Dedifferentiated amniotic fluid mesenchymal stem cell (primary cell): ENCODE measurements around the gene VSTM2B.
"Not testable (repeated sequence)": the region's sequence is repeated elsewhere in the genome, so short reads cannot be mapped to it uniquely, and the experiment has no call there.

Experiments used
- DNase-seq: peaks from one replicate; pipeline ENCODE4 v3.0.0-alpha.2; 2016; ENCODE audit errors: extremely low spot score

Gene VSTM2B

GRCh38 chr19:29525901-29526729 lies at the start of gene VSTM2B:
Gene VSTM2B (plus strand): TSS chr19:29525994. CDS start chr19:29526584, 590 bp downstream.
- DNase-seq = no peak

- DNase-seq = no peak
Observed at GRCh38 chr19:29476528-29476927, 49.3 kb upstream of the VSTM2B start.

- DNase-seq = no peak
Observed at GRCh38 chr19:29477831-29478577, 47.8 kb upstream of the VSTM2B start.

GRCh38 chr19:29478578-29479565 lies 46.9 kb upstream of the VSTM2B start:
- no peak for DNase-seq

- no peak for DNase-seq
Observed at GRCh38 chr19:29479941-29480340, 45.9 kb upstream of the VSTM2B start.

- DNase-seq = no peak
Observed at GRCh38 chr19:29480507-29480906, 45.3 kb upstream of the VSTM2B start.

GRCh38 chr19:29482855-29483640 lies 42.7 kb upstream of the VSTM2B start:
- DNase-seq = no peak

GRCh38 chr19:29483641-29483920 lies 42.2 kb upstream of the VSTM2B start:
- DNase-seq = no peak

- DNase-seq = no peak
Observed at GRCh38 chr19:29483944-29484581, 41.7 kb upstream of the VSTM2B start.

- no peak for DNase-seq
Observed at GRCh38 chr19:29484876-29485275, 40.9 kb upstream of the VSTM2B start.

GRCh38 chr19:29485293-29485692 lies 40.5 kb upstream of the VSTM2B start:
- no peak for DNase-seq

- not testable (repeated sequence) for DNase-seq
Observed at GRCh38 chr19:29486961-29487360, 38.8 kb upstream of the VSTM2B start.

- no peak for DNase-seq
Observed at GRCh38 chr19:29487432-29487831, 38.4 kb upstream of the VSTM2B start.

- DNase-seq = no peak
Observed at GRCh38 chr19:29488316-29488715, 37.5 kb upstream of the VSTM2B start.

GRCh38 chr19:29489172-29489951 lies 36.4 kb upstream of the VSTM2B start:
- DNase-seq = no peak

- no peak for DNase-seq
Observed at GRCh38 chr19:29491491-29491890, 34.3 kb upstream of the VSTM2B start.

- DNase-seq = no peak
Observed at GRCh38 chr19:29491995-29492577, 33.7 kb upstream of the VSTM2B start.

GRCh38 chr19:29492769-29493168 lies 33.0 kb upstream of the VSTM2B start:
- no peak for DNase-seq

GRCh38 chr19:29495091-29495490 lies 30.7 kb upstream of the VSTM2B start:
- no peak for DNase-seq
